GM21717 (cell line): ENCODE data around the gene SLC12A8.

ENCODE experiments used
- ATAC-seq: cut with Tn5 transposase; IDR thresholded peaks from one replicate; pipeline ENCODE4 v1.9.1; 2021; ENCODE audit warnings: mild to moderate bottlenecking, moderate library complexity; ENCODE audit not compliant: unreplicated experiment

Gene SLC12A8

GRCh38 chr3:125055913-125056745 lies 156.4 kb downstream of the SLC12A8 start, which contains the start of gene HEG1:
Gene HEG1 (minus strand): TSS chr3:125055997. CDS start chr3:125055890, 107 bp downstream.
- peak; percentile 58 for ATAC-seq

GRCh38 chr3:125055331-125055912 lies 157.1 kb downstream of the SLC12A8 start:
- ATAC-seq: no peak

- ATAC-seq: no peak
Measured at GRCh38 chr3:125054449-125055329, 157.9 kb downstream of the SLC12A8 start.

GRCh38 chr3:125054062-125054448 lies 158.5 kb downstream of the SLC12A8 start:
- no peak for ATAC-seq

- no peak for ATAC-seq
Measured at GRCh38 chr3:125053304-125053699, 159.2 kb downstream of the SLC12A8 start.

GRCh38 chr3:125052624-125053303 lies 159.8 kb downstream of the SLC12A8 start:
- no peak for ATAC-seq

GRCh38 chr3:125051715-125052581 lies 160.6 kb downstream of the SLC12A8 start:
- ATAC-seq: no peak

- no peak for ATAC-seq
Measured at GRCh38 chr3:125051205-125051604, 161.3 kb downstream of the SLC12A8 start.

GRCh38 chr3:125050488-125051090 lies 162.0 kb downstream of the SLC12A8 start:
- ATAC-seq: no peak

GRCh38 chr3:125048282-125048681 lies 164.3 kb downstream of the SLC12A8 start:
- no peak for ATAC-seq

- ATAC-seq: no peak
Measured at GRCh38 chr3:125045965-125046364, 166.6 kb downstream of the SLC12A8 start.

- no peak for ATAC-seq
Measured at GRCh38 chr3:125045194-125045593, 167.4 kb downstream of the SLC12A8 start.

GRCh38 chr3:125043599-125044151 lies 168.9 kb downstream of the SLC12A8 start:
- no peak for ATAC-seq

- ATAC-seq: no peak
Measured at GRCh38 chr3:125042725-125043406, 169.7 kb downstream of the SLC12A8 start.

- ATAC-seq: no peak
Measured at GRCh38 chr3:125039131-125040100, 173.1 kb downstream of the SLC12A8 start.

- no peak for ATAC-seq
Measured at GRCh38 chr3:125037498-125038150, 174.9 kb downstream of the SLC12A8 start.

GRCh38 chr3:125035217-125035616 lies 177.3 kb downstream of the SLC12A8 start:
- ATAC-seq: peak; percentile 76
